Measurements from ENCODE around the gene COL18A1. TPM values are rescaled to one million over a fixed set of nuclear protein-coding genes. Genes with fewer than 3 reads are reported as not detected.

The COL18A1 gene
- total RNA-seq, 1 experiment from 2014 or later = 3.3 TPM

GRCh38 chr21:45372732-45373355, 32.1 kb upstream of the COL18A1 start:
- no peak for DNase-seq (ENCODE audit: low spot score)
- POLR2A ChIA-PET (ENCODE audit: low non-redundant PET) = no interaction called here
- no peak overlapping the region for H3K4me3 ChIP-seq (ENCODE audit: low read depth, low read length, poor library complexity, severe bottlenecking)
- H3K27me3 ChIP-seq (replicated peaks; ENCODE audit: insufficient read depth, low read depth, low read length, poor library complexity) = no peaks in the 10 kb centered on the region
- no peaks in the 10 kb centered on the region for H3K4me1 ChIP-seq (ENCODE audit: insufficient read depth, low read length, poor library complexity, severe bottlenecking)
- BruUV-seq (replicated peaks) = no TSS peak
- H3K9me3 ChIP-seq (ENCODE audit: low read depth, low read length, poor library complexity, severe bottlenecking) = no peaks in the 10 kb centered on the region
- no peak overlapping the region for H3K27ac ChIP-seq (ENCODE audit: low read depth, low read length, poor library complexity, severe bottlenecking)
- CTCF ChIA-PET = no interaction called here
- intact Hi-C loops (cut with micrococcal nuclease; ENCODE audit: unreplicated experiment) = no loop called here
- H3K36me3 ChIP-seq (ENCODE audit: insufficient read depth, low read length, poor library complexity, severe bottlenecking) = no peaks in the 10 kb centered on the region
- TF ChIP-seq CTCF (conservative IDR thresholded peaks at IDR 0.05; ENCODE audit: low read depth, low read length) (no peak), EZH2 (IDR thresholded peaks at IDR 0.05; ENCODE audit: borderline replicate concordance, low read depth, low read length, poor library complexity, severe bottlenecking) (no peak)

GRCh38 chr21:45373991-45374816, 30.8 kb upstream of the COL18A1 start:
- ChIA-PET CTCF (no interaction called here), POLR2A (ENCODE audit: low non-redundant PET) (no interaction called here)
- no TSS peak for BruUV-seq (replicated peaks)
- no peak for TF ChIP-seq EZH2 (IDR thresholded peaks at IDR 0.05; ENCODE audit: borderline replicate concordance, low read depth, low read length, poor library complexity, severe bottlenecking)
- no peak for TF ChIP-seq CTCF (conservative IDR thresholded peaks at IDR 0.05; ENCODE audit: low read depth, low read length)
- no peak for DNase-seq (ENCODE audit: low spot score)
- Histone ChIP-seq H3K4me1 (ENCODE audit: insufficient read depth, low read length, poor library complexity, severe bottlenecking) (no peaks in the 10 kb centered on the region), H3K4me3 (ENCODE audit: low read depth, low read length, poor library complexity, severe bottlenecking) (no peak overlapping the region), H3K27ac (ENCODE audit: low read depth, low read length, poor library complexity, severe bottlenecking) (no peak overlapping the region), H3K27me3 (replicated peaks; ENCODE audit: insufficient read depth, low read depth, low read length, poor library complexity) (no peaks in the 10 kb centered on the region), H3K9me3 (ENCODE audit: low read depth, low read length, poor library complexity, severe bottlenecking) (no peaks in the 10 kb centered on the region), H3K36me3 (ENCODE audit: insufficient read depth, low read length, poor library complexity, severe bottlenecking) (no peaks in the 10 kb centered on the region)
- intact Hi-C loops (cut with micrococcal nuclease; ENCODE audit: unreplicated experiment) = no loop called here

- H3K36me3 ChIP-seq (ENCODE audit: insufficient read depth, low read length, poor library complexity, severe bottlenecking) = no peaks in the 10 kb centered on the region
- DNase-seq (ENCODE audit: low spot score) = no peak
- no peak overlapping the region for H3K27ac ChIP-seq (ENCODE audit: low read depth, low read length, poor library complexity, severe bottlenecking)
- no peak overlapping the region for H3K4me3 ChIP-seq (ENCODE audit: low read depth, low read length, poor library complexity, severe bottlenecking)
- no TSS peak for BruUV-seq (replicated peaks)
- CTCF ChIA-PET = no interaction called here
- H3K9me3 ChIP-seq (ENCODE audit: low read depth, low read length, poor library complexity, severe bottlenecking) = no peaks in the 10 kb centered on the region
- intact Hi-C loops (cut with micrococcal nuclease; ENCODE audit: unreplicated experiment) = no loop called here
- POLR2A ChIA-PET (ENCODE audit: low non-redundant PET) = no interaction called here
- no peaks in the 10 kb centered on the region for H3K4me1 ChIP-seq (ENCODE audit: insufficient read depth, low read length, poor library complexity, severe bottlenecking)
- TF ChIP-seq EZH2 (IDR thresholded peaks at IDR 0.05; ENCODE audit: borderline replicate concordance, low read depth, low read length, poor library complexity, severe bottlenecking) (no peak), CTCF (conservative IDR thresholded peaks at IDR 0.05; ENCODE audit: low read depth, low read length) (no peak)
- no peaks in the 10 kb centered on the region for H3K27me3 ChIP-seq (replicated peaks; ENCODE audit: insufficient read depth, low read depth, low read length, poor library complexity)
Measured at GRCh38 chr21:45374826-45375455, 30.0 kb upstream of the COL18A1 start.
